Measurements from ENCODE around the gene KLHL34.

The KLHL34 gene

GRCh38 chrX:21655901-21656586 is 2.1 kb downstream of the KLHL34 start:
- no peak for DNase-seq (ENCODE audit: low read depth in 4 of 4, low spot score in 1 of 4)

GRCh38 chrX:21645886-21646285 is 12.2 kb downstream of the KLHL34 start:
- DNase-seq (ENCODE audit: low read depth in 4 of 4, low spot score in 1 of 4), result no peak

DNA sequence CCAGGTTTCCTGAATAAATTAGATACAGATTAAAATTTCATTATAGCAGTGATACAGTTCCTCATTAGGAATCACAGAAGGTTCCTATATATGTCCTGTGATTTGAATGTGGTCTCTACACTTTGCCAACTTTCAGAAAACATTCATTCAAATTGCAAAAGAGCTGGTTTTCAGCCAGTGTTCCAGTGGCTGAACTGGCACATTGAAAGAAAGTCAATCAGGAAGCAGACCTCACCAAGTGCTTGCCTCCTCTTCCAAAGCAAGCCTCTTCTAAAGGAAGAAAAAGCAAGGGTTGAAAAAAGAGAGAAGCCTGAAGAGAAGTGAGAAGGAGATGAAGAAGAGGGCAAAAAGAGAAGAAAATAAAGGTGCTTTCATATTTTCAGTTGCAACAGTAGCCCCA is 12.7 kb downstream of the KLHL34 start:
- DNase-seq (ENCODE audit: low read depth in 4 of 4, low spot score in 1 of 4), result no peak

- no peak for DNase-seq (ENCODE audit: low read depth in 4 of 4, low spot score in 1 of 4)
These were observed 18.4 kb downstream of the KLHL34 start for GRCh38 chrX:21639775-21640174.

DNA sequence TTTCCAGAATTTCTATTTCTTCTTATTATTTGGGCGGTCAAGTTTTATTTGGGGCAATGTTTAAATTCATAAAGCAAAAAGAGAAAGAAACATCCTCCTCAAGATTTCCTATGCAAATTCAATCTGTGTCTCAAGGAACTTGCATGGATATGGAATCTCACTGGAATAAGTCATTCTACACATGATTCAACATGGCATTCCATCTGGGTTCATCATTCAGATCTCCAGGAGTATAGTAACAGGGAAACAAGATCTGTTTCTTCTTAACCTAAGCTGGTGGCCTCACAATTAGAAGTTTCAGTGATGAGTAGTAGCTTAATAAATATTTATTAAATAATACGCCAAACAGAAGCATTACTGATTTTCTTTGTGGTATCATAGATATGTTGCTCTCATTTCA is 19.8 kb downstream of the KLHL34 start:
- no peak for DNase-seq (ENCODE audit: low read depth in 4 of 4, low spot score in 1 of 4)

GRCh38 chrX:21632027-21632426 is 26.1 kb downstream of the KLHL34 start:
- no peak for DNase-seq (ENCODE audit: low read depth in 4 of 4, low spot score in 1 of 4)

- DNase-seq (ENCODE audit: low read depth in 4 of 4, low spot score in 1 of 4), result no peak
These were observed 34.2 kb downstream of the KLHL34 start for GRCh38 chrX:21623778-21624501.

GRCh38 chrX:21620234-21620633 is 37.9 kb downstream of the KLHL34 start:
- DNase-seq (ENCODE audit: low read depth in 4 of 4, low spot score in 1 of 4), result no peak

DNA sequence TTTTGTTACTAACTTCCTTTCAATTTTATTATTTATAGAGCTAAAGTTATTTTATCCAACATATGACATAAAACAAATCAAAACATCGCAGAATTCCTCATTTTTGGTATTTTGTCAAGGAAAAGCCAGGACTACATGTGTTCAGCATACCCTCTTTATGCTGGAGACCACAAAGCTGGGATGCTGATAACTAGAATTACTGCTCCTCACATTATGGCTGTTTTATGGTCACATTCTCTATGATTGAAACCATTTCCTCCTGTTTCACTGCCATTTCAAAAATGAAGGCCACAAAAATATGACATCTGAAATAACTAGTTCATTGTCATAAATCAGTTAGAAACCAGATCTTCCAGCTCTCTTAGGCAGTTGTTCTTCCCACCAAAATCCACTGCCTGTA is 41.7 kb downstream of the KLHL34 start:
- no peak for DNase-seq (ENCODE audit: low read depth in 4 of 4, low spot score in 1 of 4)

- DNase-seq (ENCODE audit: low read depth in 4 of 4, low spot score in 1 of 4), result no peak
These were observed 46.0 kb downstream of the KLHL34 start for GRCh38 chrX:21612154-21612553.

- DNase-seq (ENCODE audit: low read depth in 4 of 4, low spot score in 1 of 4), result no peak
These were observed 48.0 kb downstream of the KLHL34 start for GRCh38 chrX:21610168-21610567.

- DNase-seq (ENCODE audit: low read depth in 4 of 4, low spot score in 1 of 4), result no peak
These were observed 52.1 kb downstream of the KLHL34 start for GRCh38 chrX:21606002-21606401.

Data from stimulated activated CD4-positive, alpha-beta T cell treated with anti-CD3 and anti-CD28 coated beads, Interleukin-1b, Interleukin-23, amount 100 ng/mL, for 24 hours (primary cell).